MM.1S (cell line): ENCODE measurements around the gene FYN.

ENCODE experiments used
- DNase-seq: peaks from one replicate; pipeline ENCODE4 v3.0.0-alpha.2; 2015
- H2AFZ ChIP-seq: fragments of 300-600 bp; sonication (generic); 2 replicates; pipeline ENCODE4 v1.6.0; 2016; ENCODE audit warnings: antibody characterized with exemption, low read length
- H3F3A ChIP-seq: fragments of 300-600 bp; sonication (generic); 2 replicates; pipeline ENCODE4 v1.6.1; 2016; ENCODE audit warnings: mild to moderate bottlenecking, antibody characterized with exemption, low read length, moderate library complexity, mixed read lengths; ENCODE audit not compliant: insufficient read depth
- H3K27ac ChIP-seq: fragments of 300-600 bp; sonication (generic); 2 replicates; pipeline ENCODE4 v1.5.1; 2016; ENCODE audit warnings: mild to moderate bottlenecking, low read length
- H3K27me3 ChIP-seq: fragments of 300-600 bp; sonication (generic); replicated peaks from 2 replicates; pipeline ENCODE4 v1.6.0; 2016; ENCODE audit warnings: low read length; ENCODE audit not compliant: insufficient read depth
- H3K36me3 ChIP-seq: fragments of 300-600 bp; sonication (generic); replicated peaks from 2 replicates; pipeline ENCODE4 v1.6.1; 2016; ENCODE audit warnings: mild to moderate bottlenecking, low read length, mixed read lengths; ENCODE audit not compliant: insufficient read depth
- H3K4me1 ChIP-seq: fragments of 300-600 bp; sonication (generic); 2 replicates; pipeline ENCODE4 v1.6.1; 2016; ENCODE audit warnings: low read length, mixed read lengths
- H3K4me2 ChIP-seq: fragments of 300-600 bp; sonication (generic); 2 replicates; pipeline ENCODE4 v1.6.0; 2016; ENCODE audit warnings: low read depth, low read length
- H3K4me3 ChIP-seq: fragments of 300-600 bp; sonication (generic); 2 replicates; pipeline ENCODE4 v1.5.1; 2016; ENCODE audit warnings: low read length, mixed read lengths
- H3K79me2 ChIP-seq: fragments of 300-600 bp; sonication (generic); 2 replicates; pipeline ENCODE4 v1.6.1; 2016; ENCODE audit warnings: mixed run types, low read length, mixed read lengths
- H3K9ac ChIP-seq: fragments of 300-600 bp; sonication (generic); 2 replicates; pipeline ENCODE4 v1.6.1; 2016; ENCODE audit warnings: low read length, mixed read lengths
- H3K9me2 ChIP-seq: fragments of 300-600 bp; sonication (generic); replicated peaks from 2 replicates; pipeline ENCODE4 v1.6.1; 2016; ENCODE audit warnings: mild to moderate bottlenecking, low read length, mixed read lengths; ENCODE audit not compliant: insufficient read depth
- H3K9me3 ChIP-seq: fragments of 300-600 bp; sonication (generic); replicated peaks from 2 replicates; pipeline ENCODE4 v1.6.1; 2016; ENCODE audit warnings: mild to moderate bottlenecking, low read length, mixed read lengths; ENCODE audit not compliant: insufficient read depth
- H4K20me1 ChIP-seq: fragments of 300-600 bp; sonication (generic); 2 replicates; pipeline ENCODE4 v1.6.1; 2016; ENCODE audit warnings: mild to moderate bottlenecking, low read length, moderate library complexity, mixed read lengths; ENCODE audit not compliant: insufficient read depth
- CTCF ChIP-seq: fragments of 300-600 bp; sonication (generic); IDR thresholded peaks from 2 replicates; pipeline ENCODE4 v1.5.1; 2016; ENCODE audit warnings: antibody characterized with exemption, low read length, mixed read lengths
- EZH2 ChIP-seq: fragments of 300-600 bp; sonication (generic); optimal IDR thresholded peaks from 2 replicates; pipeline ENCODE3; 2017; ENCODE audit warnings: low read depth, mild to moderate bottlenecking, antibody characterized with exemption, low read length, mixed read lengths
- EZH2phosphoT487 ChIP-seq: fragments of 300-600 bp; sonication (generic); IDR thresholded peaks from 2 replicates; pipeline ENCODE4 v1.6.1; 2018; ENCODE audit warnings: antibody characterized with exemption, low read length

The FYN gene

DNA sequence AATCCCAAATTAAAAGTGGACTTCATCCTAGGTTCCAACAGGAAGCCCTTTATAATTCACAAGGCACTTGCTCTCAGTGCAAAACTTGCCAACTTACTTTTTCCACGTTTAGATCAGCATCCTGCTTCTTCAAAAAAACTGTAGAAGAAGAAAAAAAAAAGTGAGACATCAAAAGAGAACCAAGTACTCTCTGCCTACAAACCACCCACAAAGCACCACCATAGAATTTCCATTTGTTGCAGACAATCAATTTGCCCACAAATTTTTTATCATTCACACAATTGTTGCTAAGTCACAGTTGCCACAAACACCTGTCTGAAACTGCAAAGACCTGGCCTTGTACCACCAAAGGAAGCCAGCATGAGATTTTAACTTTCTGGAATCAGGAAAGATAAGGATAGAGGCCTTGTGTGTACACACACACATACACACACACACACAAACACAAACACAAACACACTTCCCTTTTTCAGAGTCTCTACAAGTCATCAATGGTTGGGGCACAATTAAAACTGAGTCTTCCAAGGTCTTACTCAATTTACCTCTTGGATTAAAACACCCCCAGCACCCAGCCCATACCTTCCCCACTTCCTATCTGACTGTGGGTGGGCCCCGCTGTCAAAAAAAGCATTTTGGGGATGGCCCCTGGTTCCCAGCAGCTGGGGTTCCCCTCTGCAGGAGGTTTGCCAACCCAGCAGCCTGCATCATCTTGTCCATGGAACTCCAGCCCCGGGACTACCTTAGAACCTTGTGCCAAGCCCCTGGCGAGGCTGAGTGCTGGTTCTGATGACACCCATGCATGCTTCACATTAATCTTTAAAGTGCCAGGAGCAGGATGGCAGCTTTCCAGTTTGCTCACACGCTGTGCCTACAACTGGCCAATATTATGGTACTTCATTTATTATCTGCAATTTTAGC is 26.5 kb downstream of the FYN start:
- Histone ChIP-seq H3K79me2 (no peaks in the 10 kb centered on the region), H3K9me3 (no peaks in the 10 kb centered on the region), H3K27ac (no peak overlapping the region), H4K20me1 (no peaks in the 10 kb centered on the region), H2AFZ (no peak overlapping the region), H3K9me2 (no peaks in the 10 kb centered on the region), H3F3A (peaks cover 37% of the 10 kb centered on the region), H3K4me1 (peaks cover 47% of the 10 kb centered on the region), H3K36me3 (no peaks in the 10 kb centered on the region), H3K4me3 (no peak overlapping the region), H3K4me2 (no peak overlapping the region), H3K9ac (no peak overlapping the region), H3K27me3 (no peaks in the 10 kb centered on the region)
- DNase-seq: no peak
- no peak for TF ChIP-seq EZH2
- no peak for TF ChIP-seq EZH2phosphoT487
- TF ChIP-seq CTCF: no peak

GRCh38 chr6:111846066-111846465 is 27.2 kb downstream of the FYN start:
- H3F3A ChIP-seq: peaks cover 37% of the 10 kb centered on the region
- H3K27ac ChIP-seq: no peak overlapping the region
- no peak for TF ChIP-seq CTCF
- no peak for TF ChIP-seq EZH2
- no peak for TF ChIP-seq EZH2phosphoT487
- peaks cover 47% of the 10 kb centered on the region for H3K4me1 ChIP-seq
- no peaks in the 10 kb centered on the region for H4K20me1 ChIP-seq
- H3K9me3 ChIP-seq: no peaks in the 10 kb centered on the region
- H3K27me3 ChIP-seq: no peaks in the 10 kb centered on the region
- no peak overlapping the region for H2AFZ ChIP-seq
- H3K79me2 ChIP-seq: no peaks in the 10 kb centered on the region
- no peak overlapping the region for H3K4me3 ChIP-seq
- H3K4me2 ChIP-seq: no peak overlapping the region
- H3K36me3 ChIP-seq: no peaks in the 10 kb centered on the region
- DNase-seq: no peak
- no peak overlapping the region for H3K9ac ChIP-seq
- H3K9me2 ChIP-seq: no peaks in the 10 kb centered on the region

GRCh38 chr6:111845441-111845871 is 27.8 kb downstream of the FYN start:
- no peaks in the 10 kb centered on the region for H4K20me1 ChIP-seq
- H3K9ac ChIP-seq: no peak overlapping the region
- peak overlapping the region; percentile 32; the same call in 1 of the 2 replicates for H2AFZ ChIP-seq
- no peaks in the 10 kb centered on the region for H3K9me3 ChIP-seq
- H3K36me3 ChIP-seq: no peaks in the 10 kb centered on the region
- no peaks in the 10 kb centered on the region for H3K9me2 ChIP-seq
- H3K4me3 ChIP-seq: no peak overlapping the region
- H3K27me3 ChIP-seq: no peaks in the 10 kb centered on the region
- no peak for DNase-seq
- TF ChIP-seq EZH2phosphoT487 (no peak), EZH2 (no peak), CTCF (no peak)
- H3F3A ChIP-seq: peaks cover 37% of the 10 kb centered on the region
- peak overlapping the region; percentile 61; the same call in 1 of the 2 replicates for H3K4me2 ChIP-seq
- H3K79me2 ChIP-seq: no peaks in the 10 kb centered on the region
- peak overlapping the region; percentile 77; the same call in 1 of the 2 replicates for H3K27ac ChIP-seq
- H3K4me1 ChIP-seq: peaks cover 47% of the 10 kb centered on the region
